OCI-LY7 (cell line): ENCODE measurements around the gene PFKFB4. TPM values are rescaled to one million over a fixed set of nuclear protein-coding genes. Genes with fewer than 3 reads are reported as not detected.

Experiments used
- BruUV-seq: library from RNA; stranded (reverse); fragments of 400-500 nt; replicated peaks from 2 replicates; lab custom pipeline; 2021; lab: Mats Ljungman, UMichigan
- CTCF ChIA-PET: fragments of 300-600 bp; sonication (Branson Sonifier 250); formaldehyde crosslinking; loops from one replicate; lab custom pipeline; 2022; ENCODE audit warnings: antibody characterized with exemption; ENCODE audit not compliant: unreplicated experiment; lab: Charles Lee
- POLR2A ChIA-PET: fragments of 300-600 bp; sonication (Branson Sonifier 250); formaldehyde crosslinking; loops from one replicate; lab custom pipeline; 2022; ENCODE audit warnings: antibody characterized with exemption; lab: Charles Lee
- DNase-seq: peaks from one replicate; pipeline ENCODE4 v3.0.0-alpha.2; 2015; ENCODE audit warnings: low spot score
- H2AFZ ChIP-seq: fragments of 200-600 bp; sonication (generic), shearing (Covaris generic); 2 replicates; pipeline ENCODE4 v1.6.1; 2014; ENCODE audit warnings: mild to moderate bottlenecking, antibody characterized with exemption, low read length, moderate library complexity
- H3K27ac ChIP-seq: fragments of 200-600 bp; sonication (generic); 2 replicates; pipeline ENCODE4 v1.5.1; 2014; ENCODE audit warnings: mixed run types, low read depth, mild to moderate bottlenecking, moderate library complexity, low read length, inconsistent platforms; ENCODE audit not compliant: poor library complexity, severe bottlenecking
- H3K36me3 ChIP-seq: fragments of 200-600 bp; sonication (generic); 2 replicates; pipeline ENCODE4 v1.6.1; 2014; ENCODE audit warnings: mild to moderate bottlenecking, antibody characterized with exemption, low read length, moderate library complexity, mixed read lengths; ENCODE audit not compliant: insufficient read depth
- H3K4me1 ChIP-seq: fragments of 200-600 bp; sonication (generic); 2 replicates; pipeline ENCODE4 v1.5.1; 2014; ENCODE audit warnings: mild to moderate bottlenecking, low read length; ENCODE audit not compliant: insufficient read depth, poor library complexity, severe bottlenecking
- H3K4me2 ChIP-seq: fragments of 200-600 bp; sonication (generic); 2 replicates; pipeline ENCODE4 v1.6.1; 2014; ENCODE audit warnings: mild to moderate bottlenecking, low read length
- H3K4me3 ChIP-seq: fragments of 200-600 bp; sonication (generic); 2 replicates; pipeline ENCODE4 v1.5.1; 2014; ENCODE audit warnings: mild to moderate bottlenecking, low read depth, low read length; ENCODE audit not compliant: poor library complexity, severe bottlenecking
- H3K79me2 ChIP-seq: fragments of 200-600 bp; sonication (generic); 2 replicates; pipeline ENCODE4 v1.6.1; 2016; ENCODE audit warnings: low read depth, mild to moderate bottlenecking, low read length, moderate library complexity, mixed read lengths; ENCODE audit not compliant: insufficient read depth
- H3K9me2 ChIP-seq: fragments of 200-600 bp; sonication (generic); 2 replicates; pipeline ENCODE4 v1.6.1; 2016; ENCODE audit warnings: mild to moderate bottlenecking, low read length, mixed read lengths; ENCODE audit not compliant: insufficient read depth
- H3K9me3 ChIP-seq: fragments of 200-600 bp; sonication (generic); 2 replicates; pipeline ENCODE4 v1.6.1; 2014; ENCODE audit warnings: mild to moderate bottlenecking, mixed run types, low read length, mixed read lengths
- H4K20me1 ChIP-seq: fragments of 200-600 bp; sonication (generic); 2 replicates; pipeline ENCODE4 v1.6.1; 2014; ENCODE audit warnings: mild to moderate bottlenecking, antibody characterized with exemption, low read length, moderate library complexity, mixed read lengths; ENCODE audit not compliant: insufficient read depth
- EZH2phosphoT487 ChIP-seq: fragments of 200-600 bp; sonication (generic); IDR thresholded peaks from 2 replicates; pipeline ENCODE4 v1.6.1; 2018; ENCODE audit warnings: low read depth, borderline replicate concordance, mild to moderate bottlenecking, mixed run types, antibody characterized with exemption, low read length, moderate library complexity, mixed read lengths
- intact Hi-C: fragments of 100-400 bp; cut with micrococcal nuclease; formaldehyde crosslinking; loops from one replicate; pipeline ENCODE4 v1.10.0; 2022; ENCODE audit not compliant: unreplicated experiment
- total RNA-seq, 2 experiments: library from RNA; depleted of rRNA in 1 of 2; stranded (reverse); fragments of >200 nt in 1 of 2; shearing (Covaris generic) in 1 of 2; gene quantifications; 2 replicates each; pipeline ENCODE4 v1.2.3, GENCODE V29; 2014 to 2022
- TF ChIP-seq, protein P1 (sequence below): fragments of 200-600 bp; sonication (generic); conservative IDR thresholded peaks from 2 replicates; pipeline ENCODE4 v1.5.1; 2014; ENCODE audit warnings: mild to moderate bottlenecking, antibody characterized with exemption, low read length, moderate library complexity, mixed read lengths

The PFKFB4 gene
- total RNA-seq, 2 experiments from 2014 or later = 5.0 to 29.0 TPM

- CTCF ChIA-PET = interaction anchor here (0.5 to 2.0 kb wide), 7 partner anchors 13 to 556 kb away, joined by 3 to 9 read pairs (median 4); partner anchors contain the start of gene ATRIP
- H4K20me1 ChIP-seq = no peaks in the 10 kb centered on the region; the same call in 1 of the 2 replicates
- TF ChIP-seq, protein P1, sequence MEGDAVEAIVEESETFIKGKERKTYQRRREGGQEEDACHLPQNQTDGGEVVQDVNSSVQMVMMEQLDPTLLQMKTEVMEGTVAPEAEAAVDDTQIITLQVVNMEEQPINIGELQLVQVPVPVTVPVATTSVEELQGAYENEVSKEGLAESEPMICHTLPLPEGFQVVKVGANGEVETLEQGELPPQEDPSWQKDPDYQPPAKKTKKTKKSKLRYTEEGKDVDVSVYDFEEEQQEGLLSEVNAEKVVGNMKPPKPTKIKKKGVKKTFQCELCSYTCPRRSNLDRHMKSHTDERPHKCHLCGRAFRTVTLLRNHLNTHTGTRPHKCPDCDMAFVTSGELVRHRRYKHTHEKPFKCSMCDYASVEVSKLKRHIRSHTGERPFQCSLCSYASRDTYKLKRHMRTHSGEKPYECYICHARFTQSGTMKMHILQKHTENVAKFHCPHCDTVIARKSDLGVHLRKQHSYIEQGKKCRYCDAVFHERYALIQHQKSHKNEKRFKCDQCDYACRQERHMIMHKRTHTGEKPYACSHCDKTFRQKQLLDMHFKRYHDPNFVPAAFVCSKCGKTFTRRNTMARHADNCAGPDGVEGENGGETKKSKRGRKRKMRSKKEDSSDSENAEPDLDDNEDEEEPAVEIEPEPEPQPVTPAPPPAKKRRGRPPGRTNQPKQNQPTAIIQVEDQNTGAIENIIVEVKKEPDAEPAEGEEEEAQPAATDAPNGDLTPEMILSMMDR = no peak
- no peak for TF ChIP-seq EZH2phosphoT487
- TSS peak; percentile 89 for BruUV-seq
- peak overlapping the region; percentile 24; the same call in 1 of the 2 replicates for H2AFZ ChIP-seq
- H3K79me2 ChIP-seq = peaks cover 38% of the 10 kb centered on the region
- DNase-seq = no peak
- H3K27ac ChIP-seq = peak overlapping the region; percentile 84
- POLR2A ChIA-PET = interaction anchor here (0.8 to 2.8 kb wide), 9 partner anchors 10 to 61 kb away, joined by 3 to 19 read pairs (median 5); partner anchors contain the start of genes ATRIP, CCDC51 and TMA7
- peaks cover 19% of the 10 kb centered on the region for H3K36me3 ChIP-seq
- H3K9me3 ChIP-seq = no peaks in the 10 kb centered on the region
- intact Hi-C loops = loop anchor here (2.0 kb wide), 1 partner anchor 32 kb away; the partner anchor contains the start of genes CCDC51 and TMA7
- H3K4me3 ChIP-seq = peak overlapping the region; percentile 76
- H3K9me2 ChIP-seq = no peaks in the 10 kb centered on the region
- peaks cover 53% of the 10 kb centered on the region for H3K4me1 ChIP-seq
- peak overlapping the region; percentile 67 for H3K4me2 ChIP-seq
Observed at GRCh38 chr3:48472673-48472922, 84.0 kb downstream of the PFKFB4 start.

GRCh38 chr3:48470286-48470685, 86.3 kb downstream of the PFKFB4 start:
- ChIA-PET CTCF (no interaction called here), POLR2A (interaction anchor here (1.0 kb wide), 1 partner anchor 24 kb away, joined by 3 read pairs; the partner anchor contains the start of gene ATRIP)
- no TSS peak for BruUV-seq
- no peaks in the 10 kb centered on the region; the same call in 1 of the 2 replicates for H4K20me1 ChIP-seq
- no peak for TF ChIP-seq EZH2phosphoT487
- TF ChIP-seq, protein P1 = no peak
- H3K79me2 ChIP-seq = peaks cover 51% of the 10 kb centered on the region
- peaks cover 33% of the 10 kb centered on the region for H3K36me3 ChIP-seq
- no peak for DNase-seq
- intact Hi-C loops = no loop called here
- H3K4me2 ChIP-seq = peak overlapping the region; percentile 60
- H3K9me2 ChIP-seq = no peaks in the 10 kb centered on the region
- peak overlapping the region; percentile 53 for H3K27ac ChIP-seq
- peak overlapping the region; percentile 16 for H3K4me3 ChIP-seq
- peaks cover 71% of the 10 kb centered on the region for H3K4me1 ChIP-seq
- H2AFZ ChIP-seq = no peak overlapping the region
- no peaks in the 10 kb centered on the region for H3K9me3 ChIP-seq
